HEK293 (cell line): ENCODE measurements around the gene ASPSCR1.

Experiments used
- CTCF ChIP-seq: fragments of 450-650 bp; formaldehyde crosslinking; IDR thresholded peaks from 2 replicates; pipeline ENCODE4 v1.5.1; 2016; ENCODE audit warnings: missing biosample characterization, missing genetic modification characterization
- GLIS2 ChIP-seq: fragments of 450-650 bp; formaldehyde crosslinking; IDR thresholded peaks from 2 replicates; pipeline ENCODE4 v1.5.1; 2016; ENCODE audit warnings: missing biosample characterization, missing genetic modification characterization
- HOXA7 ChIP-seq: sonication (generic); formaldehyde crosslinking; IDR thresholded peaks from 2 replicates; pipeline ENCODE4 v1.8.1; 2022; ENCODE audit warnings: missing genetic modification reagents, borderline replicate concordance
- MEIS1 ChIP-seq: sonication (generic); formaldehyde crosslinking; IDR thresholded peaks from 2 replicates; pipeline ENCODE4 v1.8.1; 2022; ENCODE audit warnings: missing genetic modification reagents, mild to moderate bottlenecking, borderline replicate concordance
- MZF1 ChIP-seq: fragments of 450-650 bp; formaldehyde crosslinking; IDR thresholded peaks from 2 replicates; pipeline ENCODE4 v1.5.1; 2017; ENCODE audit warnings: missing biosample characterization, missing genetic modification characterization, borderline replicate concordance
- PATZ1 ChIP-seq: fragments of 450-650 bp; formaldehyde crosslinking; IDR thresholded peaks from 2 replicates; pipeline ENCODE4 v1.5.1; 2016; ENCODE audit warnings: missing biosample characterization, missing genetic modification characterization
- REPIN1 ChIP-seq: fragments of 450-650 bp; formaldehyde crosslinking; IDR thresholded peaks from 2 replicates; pipeline ENCODE4 v1.5.1; 2017; ENCODE audit warnings: missing biosample characterization, missing genetic modification characterization, low read depth
- SCRT2 ChIP-seq: fragments of 450-650 bp; formaldehyde crosslinking; IDR thresholded peaks from 2 replicates; pipeline ENCODE4 v1.5.1; 2016; ENCODE audit warnings: missing biosample characterization, missing genetic modification characterization
- TRIM28 ChIP-seq: IDR thresholded peaks from 2 replicates; pipeline ENCODE4 v1.6.1; 2011; ENCODE audit warnings: low read length, control low read depth, borderline replicate concordance
- ZBTB8A ChIP-seq: fragments of 450-650 bp; formaldehyde crosslinking; IDR thresholded peaks from 2 replicates; pipeline ENCODE4 v1.5.1; 2016; ENCODE audit warnings: missing biosample characterization, missing genetic modification characterization
- ZFHX2 ChIP-seq: fragments of 450-650 bp; formaldehyde crosslinking; conservative IDR thresholded peaks from 2 replicates; pipeline ENCODE4 v1.5.1; 2016; ENCODE audit warnings: missing biosample characterization, missing genetic modification characterization
- ZNF132 ChIP-seq: fragments of 450-650 bp; formaldehyde crosslinking; IDR thresholded peaks from 2 replicates; pipeline ENCODE4 v1.5.1; 2017; ENCODE audit warnings: missing biosample characterization, missing genetic modification characterization, borderline replicate concordance
- ZNF138 ChIP-seq: fragments of 450-650 bp; formaldehyde crosslinking; IDR thresholded peaks from 2 replicates; pipeline ENCODE4 v1.5.1; 2016; ENCODE audit warnings: missing biosample characterization, missing genetic modification characterization, borderline replicate concordance
- ZNF140 ChIP-seq: fragments of 450-650 bp; formaldehyde crosslinking; IDR thresholded peaks from 2 replicates; pipeline ENCODE4 v1.5.1; 2016; ENCODE audit warnings: missing biosample characterization, missing genetic modification characterization
- ZNF157 ChIP-seq: fragments of 450-650 bp; formaldehyde crosslinking; IDR thresholded peaks from 2 replicates; pipeline ENCODE4 v1.5.1; 2016; ENCODE audit warnings: missing biosample characterization, missing genetic modification characterization
- ZNF214 ChIP-seq: fragments of 450-650 bp; formaldehyde crosslinking; IDR thresholded peaks from 2 replicates; pipeline ENCODE4 v1.5.1; 2017; ENCODE audit warnings: missing biosample characterization, mild to moderate bottlenecking, missing genetic modification characterization, borderline replicate concordance
- ZNF292 ChIP-seq: fragments of 450-650 bp; formaldehyde crosslinking; IDR thresholded peaks from 2 replicates; pipeline ENCODE4 v1.5.1; 2016; ENCODE audit warnings: low read depth, missing biosample characterization, missing genetic modification characterization, borderline replicate concordance
- ZNF350 ChIP-seq: fragments of 450-650 bp; formaldehyde crosslinking; IDR thresholded peaks from 2 replicates; pipeline ENCODE4 v1.5.0; 2017; ENCODE audit warnings: missing biosample characterization, mild to moderate bottlenecking, missing genetic modification characterization
- ZNF391 ChIP-seq: fragments of 450-650 bp; formaldehyde crosslinking; IDR thresholded peaks from 2 replicates; pipeline ENCODE4 v1.5.1; 2016; ENCODE audit warnings: low read depth, missing biosample characterization, missing genetic modification characterization, borderline replicate concordance
- ZNF510 ChIP-seq: fragments of 450-650 bp; formaldehyde crosslinking; IDR thresholded peaks from 2 replicates; pipeline ENCODE4 v1.5.1; 2018; ENCODE audit warnings: mild to moderate bottlenecking, missing genetic modification characterization, missing biosample characterization; ENCODE audit not compliant: insufficient replicate concordance
- ZNF518A ChIP-seq: fragments of 450-650 bp; formaldehyde crosslinking; conservative IDR thresholded peaks from 2 replicates; pipeline ENCODE4 v1.5.1; 2016; ENCODE audit warnings: low read depth, missing biosample characterization, missing genetic modification characterization
- ZNF529 ChIP-seq: fragments of 450-650 bp; formaldehyde crosslinking; IDR thresholded peaks from 2 replicates; pipeline ENCODE4 v1.5.1; 2017; ENCODE audit warnings: missing genetic modification characterization, missing biosample characterization; ENCODE audit not compliant: insufficient replicate concordance
- ZNF596 ChIP-seq: fragments of 450-650 bp; IDR thresholded peaks from 2 replicates; pipeline ENCODE4 v1.5.0; 2018; ENCODE audit warnings: missing biosample characterization, mild to moderate bottlenecking, missing genetic modification characterization, moderate library complexity
- ZNF621 ChIP-seq: fragments of 450-650 bp; formaldehyde crosslinking; IDR thresholded peaks from 2 replicates; pipeline ENCODE4 v1.5.1; 2017; ENCODE audit warnings: missing biosample characterization, missing genetic modification characterization
- ZNF639 ChIP-seq: fragments of 450-650 bp; formaldehyde crosslinking; IDR thresholded peaks from 2 replicates; pipeline ENCODE4 v1.5.1; 2016; ENCODE audit warnings: missing biosample characterization, missing genetic modification characterization
- ZNF701 ChIP-seq: fragments of 450-650 bp; formaldehyde crosslinking; IDR thresholded peaks from 2 replicates; pipeline ENCODE4 v1.5.1; 2016; ENCODE audit warnings: missing biosample characterization, missing genetic modification characterization
- ZNF768 ChIP-seq: fragments of 450-650 bp; formaldehyde crosslinking; IDR thresholded peaks from 2 replicates; pipeline ENCODE4 v1.5.1; 2018; ENCODE audit warnings: missing biosample characterization, mild to moderate bottlenecking, missing genetic modification characterization
- ZNF777 ChIP-seq: fragments of 450-650 bp; formaldehyde crosslinking; IDR thresholded peaks from 2 replicates; pipeline ENCODE4 v1.5.1; 2017; ENCODE audit warnings: missing biosample characterization, missing genetic modification characterization, borderline replicate concordance
- ZNF791 ChIP-seq: fragments of 450-650 bp; formaldehyde crosslinking; IDR thresholded peaks from 2 replicates; pipeline ENCODE4 v1.5.1; 2016; ENCODE audit warnings: missing biosample characterization, missing genetic modification characterization
- ZSCAN30 ChIP-seq: fragments of 450-650 bp; IDR thresholded peaks from 2 replicates; pipeline ENCODE4 v1.5.1; 2018; ENCODE audit warnings: missing biosample characterization, mild to moderate bottlenecking, missing genetic modification characterization, moderate library complexity
- ZXDB ChIP-seq: fragments of 450-650 bp; formaldehyde crosslinking; IDR thresholded peaks from 2 replicates; pipeline ENCODE4 v1.5.1; 2016; ENCODE audit warnings: missing biosample characterization, missing genetic modification characterization

ASPSCR1 gene

GRCh38 chr17:82031885-82032627, 54.6 kb downstream of the ASPSCR1 start (continued):
- TF ChIP-seq ZNF639 (tag by site-specific recombination), result no peak
- TF ChIP-seq ZNF292 (tag by site-specific recombination), result no peak
- TF ChIP-seq REPIN1 (tag by site-specific recombination), result no peak
- TF ChIP-seq ZNF701 (tag by site-specific recombination), result no peak
- peak; percentile 71 for TF ChIP-seq GLIS2 (tag by site-specific recombination)
- no peak for TF ChIP-seq ZNF791 (tag by site-specific recombination)
- no peak for TF ChIP-seq ZNF596 (tag by site-specific recombination)
- no peak for TF ChIP-seq ZNF132 (tag by site-specific recombination)
- TF ChIP-seq ZXDB (tag by site-specific recombination), result no peak
- TF ChIP-seq ZNF510 (tag by site-specific recombination), result no peak
- TF ChIP-seq ZNF214 (tag by site-specific recombination), result no peak
- TF ChIP-seq ZNF621 (tag by site-specific recombination), result no peak
- no peak for TF ChIP-seq ZNF777
- no peak for TF ChIP-seq ZNF140 (tag by site-specific recombination)
- TF ChIP-seq ZNF157 (tag by site-specific recombination), result no peak
- no peak for TF ChIP-seq MZF1 (tag by site-specific recombination)
- no peak for TF ChIP-seq ZNF518A (tag by site-specific recombination)
- TF ChIP-seq PATZ1, result peak; percentile 57
- TF ChIP-seq ZFHX2 (tag by site-specific recombination), result no peak
- no peak for TF ChIP-seq ZNF391
- no peak for TF ChIP-seq MEIS1 (CRISPR knock-in tag)
- peak; percentile 29; the same call in 1 of the 2 replicates for TF ChIP-seq CTCF (tag by site-specific recombination)
- no peak for TF ChIP-seq HOXA7 (CRISPR knock-in tag)
- TF ChIP-seq ZNF350 (tag by site-specific recombination), result no peak
- no peak for TF ChIP-seq ZSCAN30 (tag by site-specific recombination)
- TF ChIP-seq TRIM28, result no peak
- TF ChIP-seq ZNF138 (tag by site-specific recombination), result no peak
- no peak for TF ChIP-seq ZNF529 (tag by site-specific recombination)
- peak; percentile 96 for TF ChIP-seq ZBTB8A (tag by site-specific recombination)
- peak; percentile 38; the same call in 1 of the 2 replicates for TF ChIP-seq SCRT2 (tag by site-specific recombination)
- no peak for TF ChIP-seq ZNF768 (tag by site-specific recombination)
